Astrocyte of the spinal cord (primary cell): Measurements from ENCODE around the gene DOCK2.
A peak's percentile ranks its signal among the peaks of the same experiment; 100 is the strongest.
"Not testable (repeated sequence)": the region's sequence is repeated elsewhere in the genome, so short reads cannot be mapped to it uniquely, and the experiment has no call there.

Experiments used
- DNase-seq: peaks from one replicate; pipeline ENCODE4 v3.0.0; 2011; ENCODE audit warnings: low read depth, low spot score
- H3K4me3 ChIP-seq: 2 replicates; pipeline ENCODE4 v1.5.1; 2011; ENCODE audit warnings: low read depth, mild to moderate bottlenecking, low read length, moderate library complexity
- in situ Hi-C: cut with HindIII; loops from 2 replicates; pipeline ENCODE4 v1.10.0; 2017; ENCODE audit warnings: low sequenced_read_pairs
- TF ChIP-seq, protein P1 (sequence below): IDR thresholded peaks from 2 replicates; pipeline ENCODE4 v1.5.1; 2012; ENCODE audit warnings: low read depth, mild to moderate bottlenecking, low read length, inconsistent platforms

Gene DOCK2

GRCh38 chr5:169744336-169744735 lies 107.3 kb downstream of the DOCK2 start:
- in situ Hi-C loops, result no loop called here
- TF ChIP-seq, protein P1, sequence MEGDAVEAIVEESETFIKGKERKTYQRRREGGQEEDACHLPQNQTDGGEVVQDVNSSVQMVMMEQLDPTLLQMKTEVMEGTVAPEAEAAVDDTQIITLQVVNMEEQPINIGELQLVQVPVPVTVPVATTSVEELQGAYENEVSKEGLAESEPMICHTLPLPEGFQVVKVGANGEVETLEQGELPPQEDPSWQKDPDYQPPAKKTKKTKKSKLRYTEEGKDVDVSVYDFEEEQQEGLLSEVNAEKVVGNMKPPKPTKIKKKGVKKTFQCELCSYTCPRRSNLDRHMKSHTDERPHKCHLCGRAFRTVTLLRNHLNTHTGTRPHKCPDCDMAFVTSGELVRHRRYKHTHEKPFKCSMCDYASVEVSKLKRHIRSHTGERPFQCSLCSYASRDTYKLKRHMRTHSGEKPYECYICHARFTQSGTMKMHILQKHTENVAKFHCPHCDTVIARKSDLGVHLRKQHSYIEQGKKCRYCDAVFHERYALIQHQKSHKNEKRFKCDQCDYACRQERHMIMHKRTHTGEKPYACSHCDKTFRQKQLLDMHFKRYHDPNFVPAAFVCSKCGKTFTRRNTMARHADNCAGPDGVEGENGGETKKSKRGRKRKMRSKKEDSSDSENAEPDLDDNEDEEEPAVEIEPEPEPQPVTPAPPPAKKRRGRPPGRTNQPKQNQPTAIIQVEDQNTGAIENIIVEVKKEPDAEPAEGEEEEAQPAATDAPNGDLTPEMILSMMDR, result no peak
- H3K4me3 ChIP-seq, result no peak overlapping the region
- no peak for DNase-seq

DNA sequence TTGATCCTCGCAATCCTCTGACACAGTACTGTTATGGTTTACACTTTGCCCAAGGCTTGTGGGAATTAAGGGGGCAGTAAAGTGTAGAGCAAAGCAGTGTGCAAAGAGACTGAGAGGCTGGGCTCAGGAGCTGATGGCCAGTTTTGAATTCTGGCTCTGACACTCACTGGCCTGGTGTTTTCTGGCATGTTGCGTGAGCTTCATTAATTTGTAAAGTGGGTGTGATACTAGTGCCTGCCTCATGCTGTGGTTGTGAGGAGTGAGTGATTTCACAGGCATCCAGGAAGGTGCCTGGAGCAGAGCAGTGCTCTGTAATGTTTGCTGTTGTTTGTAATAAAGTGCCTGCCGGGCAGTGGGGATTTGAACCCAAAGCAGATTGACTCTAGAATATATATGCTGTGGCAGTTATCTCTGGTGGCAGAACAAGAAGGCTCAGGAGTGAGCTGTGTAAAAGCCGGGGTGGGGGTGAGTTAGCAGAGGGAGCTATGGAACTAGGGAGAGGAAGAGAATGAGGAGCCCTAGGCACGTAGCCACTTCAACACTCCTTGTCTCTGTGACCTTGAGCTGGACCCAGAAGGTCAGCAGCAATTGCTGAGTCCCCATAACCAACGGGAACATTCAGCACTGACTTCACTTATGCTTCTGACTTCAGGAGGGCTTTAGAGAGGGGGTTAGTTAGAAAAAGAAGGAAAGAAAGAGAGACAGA lies 108.5 kb downstream of the DOCK2 start:
- H3K4me3 ChIP-seq, result no peak overlapping the region
- in situ Hi-C loops, result no loop called here
- peak; percentile 68 for DNase-seq
- TF ChIP-seq, protein P1, result no peak

DNA sequence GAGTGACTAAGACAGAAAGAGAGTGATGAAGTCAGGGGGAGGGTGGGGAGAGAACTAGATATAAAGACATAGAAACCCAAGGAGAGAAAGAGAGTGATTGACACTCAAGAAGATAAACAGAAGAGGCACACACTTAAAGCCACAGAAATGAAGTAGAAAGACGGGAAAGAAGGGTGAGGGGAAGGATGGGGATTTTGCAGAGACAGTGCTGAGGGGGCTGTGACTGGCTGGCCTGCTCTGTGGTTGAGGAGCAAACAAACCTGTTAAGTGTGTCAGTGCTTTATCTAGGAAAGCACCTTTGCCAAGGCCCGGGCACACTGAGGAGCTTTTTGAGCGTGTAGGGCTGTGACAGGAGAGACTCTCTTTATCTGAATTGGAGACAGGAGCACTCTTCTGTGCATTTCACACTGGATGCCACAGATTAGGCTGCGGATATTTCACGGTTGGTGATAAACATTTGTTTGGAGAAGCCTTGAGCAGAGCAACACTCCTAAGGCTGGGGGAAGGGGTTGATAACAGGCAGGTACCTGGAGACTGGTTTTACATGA lies 109.1 kb downstream of the DOCK2 start:
- DNase-seq, result no peak
- TF ChIP-seq, protein P1, result no peak
- in situ Hi-C loops, result no loop called here
- H3K4me3 ChIP-seq, result no peak overlapping the region

GRCh38 chr5:169748174-169748573 lies 111.1 kb downstream of the DOCK2 start:
- TF ChIP-seq, protein P1, result no peak
- DNase-seq, result no peak
- H3K4me3 ChIP-seq, result no peak overlapping the region
- in situ Hi-C loops, result no loop called here

GRCh38 chr5:169749295-169749694 lies 112.2 kb downstream of the DOCK2 start:
- no peak for DNase-seq
- H3K4me3 ChIP-seq, result no peak overlapping the region
- TF ChIP-seq, protein P1, result no peak
- in situ Hi-C loops, result no loop called here

DNA sequence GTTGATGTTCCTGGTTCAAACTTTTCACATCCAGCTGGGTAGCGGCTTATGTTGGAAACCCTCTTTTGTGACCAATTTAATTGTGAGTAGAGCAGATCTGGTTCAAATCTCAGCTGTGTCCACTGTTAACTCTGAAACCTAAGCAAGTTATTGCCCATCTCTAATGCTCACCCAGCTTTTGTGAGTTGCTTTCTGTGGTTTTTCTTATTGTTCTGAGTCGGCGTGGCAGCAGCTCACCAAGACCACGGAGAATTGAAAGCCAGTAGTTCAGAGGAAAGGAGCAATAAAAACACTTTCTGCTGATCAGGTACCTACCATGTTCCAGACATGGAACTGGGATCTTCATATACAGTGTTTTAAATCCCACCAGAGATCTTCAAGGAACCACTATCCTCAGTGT lies 114.4 kb downstream of the DOCK2 start:
- in situ Hi-C loops, result no loop called here
- DNase-seq, result peak; percentile 27
- TF ChIP-seq, protein P1, result no peak
- no peak overlapping the region for H3K4me3 ChIP-seq

- in situ Hi-C loops, DNase-seq: not testable (repeated sequence)
Measured at GRCh38 chr5:169752566-169752965, 115.5 kb downstream of the DOCK2 start.

More at GRCh38 chr5:169752566-169752965, 115.5 kb downstream of the DOCK2 start:
- H3K4me3 ChIP-seq, result not testable (repeated sequence)
